ENCODE measurements around the gene NBR1. TPM values are rescaled to one million over a fixed set of nuclear protein-coding genes. Genes with fewer than 3 reads are reported as not detected.
"Not testable (repeated sequence)": the region's sequence is repeated elsewhere in the genome, so short reads cannot be mapped to it uniquely, and the experiment has no call there.

The NBR1 gene
- total RNA-seq, 2 donors from 2014 or later, result 120 to 156 TPM

DNA sequence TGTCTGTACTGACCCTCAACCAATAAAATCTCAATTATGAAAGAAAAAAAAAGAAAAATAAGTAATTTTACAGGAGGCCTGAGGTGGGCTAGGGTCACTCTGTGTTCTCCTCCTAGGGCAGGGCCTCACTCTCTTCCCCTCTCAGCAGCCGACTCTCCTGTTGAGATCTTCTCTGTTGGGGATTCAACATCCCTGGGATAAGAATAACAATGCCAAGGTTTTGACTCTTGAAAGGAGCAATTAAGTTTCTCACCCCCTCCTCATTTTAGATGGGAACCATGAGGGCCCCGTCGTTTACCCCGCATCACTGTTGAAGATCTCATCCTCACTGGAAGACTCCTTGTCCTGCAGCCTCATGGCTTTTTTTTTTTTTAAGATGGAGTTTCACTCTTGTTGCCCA, 24.4 kb upstream of the NBR1 start:
- no peaks in the 10 kb centered on the region for H3K36me3 ChIP-seq
- H3K4me1 ChIP-seq (replicated peaks), result no peaks in the 10 kb centered on the region
- intact Hi-C loops (cut with DNase I), result no loop called here
- WGBS, result 89% methylated on average over 4 of the region's 4 CpGs
- no peak overlapping the region for H3K27ac ChIP-seq
- H3K4me3 ChIP-seq, result no peak overlapping the region
- no peaks in the 10 kb centered on the region for H3K9me3 ChIP-seq
- no peak for DNase-seq (ENCODE audit: low spot score)
- TF ChIP-seq POLR2A (IDR thresholded peaks at IDR 0.05) (no peak), POLR2AphosphoS5 (IDR thresholded peaks at IDR 0.05) (no peak)
- TF ChIP-seq, protein P1, sequence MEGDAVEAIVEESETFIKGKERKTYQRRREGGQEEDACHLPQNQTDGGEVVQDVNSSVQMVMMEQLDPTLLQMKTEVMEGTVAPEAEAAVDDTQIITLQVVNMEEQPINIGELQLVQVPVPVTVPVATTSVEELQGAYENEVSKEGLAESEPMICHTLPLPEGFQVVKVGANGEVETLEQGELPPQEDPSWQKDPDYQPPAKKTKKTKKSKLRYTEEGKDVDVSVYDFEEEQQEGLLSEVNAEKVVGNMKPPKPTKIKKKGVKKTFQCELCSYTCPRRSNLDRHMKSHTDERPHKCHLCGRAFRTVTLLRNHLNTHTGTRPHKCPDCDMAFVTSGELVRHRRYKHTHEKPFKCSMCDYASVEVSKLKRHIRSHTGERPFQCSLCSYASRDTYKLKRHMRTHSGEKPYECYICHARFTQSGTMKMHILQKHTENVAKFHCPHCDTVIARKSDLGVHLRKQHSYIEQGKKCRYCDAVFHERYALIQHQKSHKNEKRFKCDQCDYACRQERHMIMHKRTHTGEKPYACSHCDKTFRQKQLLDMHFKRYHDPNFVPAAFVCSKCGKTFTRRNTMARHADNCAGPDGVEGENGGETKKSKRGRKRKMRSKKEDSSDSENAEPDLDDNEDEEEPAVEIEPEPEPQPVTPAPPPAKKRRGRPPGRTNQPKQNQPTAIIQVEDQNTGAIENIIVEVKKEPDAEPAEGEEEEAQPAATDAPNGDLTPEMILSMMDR (IDR thresholded peaks at IDR 0.05), result no peak
- no peaks in the 10 kb centered on the region for H3K27me3 ChIP-seq (replicated peaks; ENCODE audit: insufficient read depth)

DNA sequence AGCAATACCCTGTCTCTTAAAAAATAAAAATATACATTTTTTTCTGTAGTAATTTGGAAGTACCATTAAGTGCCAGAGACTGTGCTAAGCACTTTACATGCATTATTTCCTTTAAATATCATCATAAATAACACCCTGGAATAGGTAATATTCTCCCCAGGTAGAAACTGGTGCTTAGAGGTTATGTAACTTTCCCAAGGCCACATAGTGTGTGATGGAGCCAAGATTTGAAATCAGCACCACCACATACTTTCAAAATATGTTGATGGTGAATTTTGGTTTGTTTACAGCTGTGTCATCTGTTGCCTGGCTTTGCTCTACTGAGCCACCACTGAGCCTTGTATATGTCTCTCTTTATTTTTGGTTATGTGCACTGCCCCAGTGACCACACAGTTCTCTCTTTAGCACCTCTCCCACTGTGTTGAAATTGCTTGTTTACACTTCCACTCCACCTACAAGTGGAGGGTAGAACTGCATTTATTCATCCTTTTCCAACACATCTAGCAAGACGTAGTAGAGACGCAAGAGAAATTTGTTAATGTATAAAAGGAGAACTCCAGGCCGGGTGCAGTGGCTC, 19.0 kb upstream of the NBR1 start:
- H3K27ac ChIP-seq, result no peak overlapping the region
- H3K36me3 ChIP-seq, result no peaks in the 10 kb centered on the region
- no peak overlapping the region for H3K4me3 ChIP-seq
- no peaks in the 10 kb centered on the region for H3K9me3 ChIP-seq
- H3K4me1 ChIP-seq (replicated peaks), result no peaks in the 10 kb centered on the region
- TF ChIP-seq POLR2A (IDR thresholded peaks at IDR 0.05) (no peak), POLR2AphosphoS5 (IDR thresholded peaks at IDR 0.05) (no peak)
- TF ChIP-seq, protein P1 (IDR thresholded peaks at IDR 0.05), result no peak
- H3K27me3 ChIP-seq (replicated peaks; ENCODE audit: insufficient read depth), result no peaks in the 10 kb centered on the region
- 100% methylated on average over 3 of the region's 3 CpGs for WGBS
- intact Hi-C loops (cut with DNase I), result no loop called here
- no peak for DNase-seq (ENCODE audit: low spot score)

DNA sequence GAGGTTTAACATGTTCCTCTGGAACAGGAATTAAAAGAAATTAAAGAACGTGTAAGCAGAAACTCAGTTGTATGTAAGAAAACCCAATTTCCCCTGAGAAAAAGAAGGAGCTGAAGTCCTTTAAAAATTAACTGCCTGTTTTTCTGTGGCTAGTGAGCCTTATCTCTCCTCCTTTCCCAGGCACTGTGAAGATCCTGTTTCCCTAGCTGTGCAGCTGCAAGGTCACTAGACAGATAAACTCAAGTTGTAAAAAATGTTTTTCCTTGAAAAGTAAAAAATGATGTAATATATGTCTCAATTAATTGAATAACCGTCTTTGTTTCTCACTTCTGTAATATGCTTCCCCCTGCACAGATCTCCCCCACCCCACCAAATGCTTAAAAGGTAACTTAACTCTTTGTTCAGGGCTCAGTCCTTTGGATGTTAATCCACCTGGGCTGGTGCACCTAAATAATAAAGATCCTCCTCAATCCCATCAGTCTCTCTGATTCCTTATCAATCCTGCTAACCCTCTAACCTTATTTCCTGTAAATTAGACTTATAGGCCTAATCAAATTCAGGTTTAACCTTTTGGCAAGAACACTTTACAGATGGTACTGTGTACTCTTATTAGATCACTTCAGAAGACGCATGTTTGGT, 17.7 kb upstream of the NBR1 start:
- H3K36me3 ChIP-seq; H3K9me3 ChIP-seq; H3K27ac ChIP-seq; H3K4me1 ChIP-seq (replicated peaks); DNase-seq (ENCODE audit: low spot score); H3K27me3 ChIP-seq (replicated peaks; ENCODE audit: insufficient read depth); H3K4me3 ChIP-seq; intact Hi-C loops (cut with DNase I): not testable (repeated sequence)
- WGBS, result 93% methylated on average over 3 of the region's 3 CpGs

DNA sequence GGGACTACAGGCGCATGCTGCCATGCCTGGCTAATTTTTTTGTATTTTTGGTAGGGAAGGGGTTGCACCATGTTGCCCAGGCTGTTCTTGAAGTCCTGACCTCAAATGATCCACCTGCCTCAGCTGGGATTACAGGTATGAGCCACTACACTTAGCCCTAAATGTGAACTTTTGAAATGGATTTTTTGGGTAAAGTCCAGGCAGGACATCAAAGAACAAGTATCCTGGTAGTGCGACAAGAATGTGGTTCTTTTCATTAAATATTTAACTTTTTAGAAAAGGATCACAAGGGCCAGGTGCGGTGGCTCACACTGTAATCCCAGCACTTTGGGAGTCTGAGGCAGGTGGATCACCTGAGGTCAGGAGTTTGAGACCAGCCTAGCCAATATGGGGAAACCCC, 15.3 kb upstream of the NBR1 start:
- intact Hi-C loops (cut with DNase I), result no loop called here
- Histone ChIP-seq H3K36me3 (no peaks in the 10 kb centered on the region), H3K4me3 (no peak overlapping the region), H3K27ac (no peak overlapping the region), H3K9me3 (no peaks in the 10 kb centered on the region), H3K27me3 (replicated peaks; ENCODE audit: insufficient read depth) (no peaks in the 10 kb centered on the region), H3K4me1 (replicated peaks) (no peaks in the 10 kb centered on the region)
- TF ChIP-seq, protein P1 (IDR thresholded peaks at IDR 0.05), result no peak
- no peak for TF ChIP-seq POLR2A (IDR thresholded peaks at IDR 0.05)
- TF ChIP-seq POLR2AphosphoS5 (IDR thresholded peaks at IDR 0.05), result no peak
- DNase-seq (ENCODE audit: low spot score), result no peak
- 81% methylated on average over 3 of the region's 3 CpGs for WGBS

DNA sequence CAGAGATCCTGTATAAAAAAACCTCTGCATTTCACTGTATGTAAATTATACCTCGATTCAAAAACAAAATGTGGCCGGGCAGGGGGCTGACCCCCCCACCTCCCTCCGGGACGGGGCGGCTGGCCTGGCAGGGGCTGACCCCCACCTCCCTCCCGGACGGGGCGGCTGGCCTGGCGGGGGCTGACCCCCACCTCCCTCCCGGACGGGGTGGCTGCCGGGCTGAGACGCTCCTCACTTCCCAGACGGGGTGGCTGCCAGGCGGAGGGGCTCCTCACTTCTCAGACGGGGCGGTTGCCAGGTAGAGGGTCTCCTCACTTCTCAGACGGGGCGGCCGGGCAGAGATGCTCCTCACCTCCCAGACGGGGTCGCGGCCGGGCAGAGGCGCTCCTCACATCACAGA, 11.8 kb upstream of the NBR1 start:
- intact Hi-C loops (cut with DNase I); H3K4me1 ChIP-seq (replicated peaks); H3K9me3 ChIP-seq; H3K27ac ChIP-seq; DNase-seq (ENCODE audit: low spot score); H3K4me3 ChIP-seq; H3K27me3 ChIP-seq (replicated peaks; ENCODE audit: insufficient read depth); H3K36me3 ChIP-seq: not testable (repeated sequence)
- WGBS, result 93% methylated on average over 17 of the region's 25 CpGs

DNA sequence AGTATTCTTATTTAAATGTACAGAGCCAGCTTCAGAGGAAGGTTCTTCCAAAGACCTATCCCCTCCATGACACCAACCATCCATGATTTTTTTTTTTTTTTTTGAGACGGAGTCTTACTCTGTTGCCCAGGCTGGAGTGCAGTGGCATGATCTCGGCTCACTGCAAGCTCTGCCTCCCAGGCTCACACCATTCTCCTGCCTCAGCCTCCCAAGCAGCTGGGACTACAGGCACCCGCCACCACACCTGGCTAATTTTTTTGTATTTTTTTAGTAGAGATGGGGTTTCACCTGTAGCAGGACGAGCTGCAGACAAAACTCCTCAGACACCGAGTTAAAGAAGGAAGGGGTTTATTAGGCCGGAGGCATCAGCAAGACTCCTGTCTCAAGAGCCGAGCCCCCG, 11.1 kb upstream of the NBR1 start:
- H3K27me3 ChIP-seq (replicated peaks; ENCODE audit: insufficient read depth); intact Hi-C loops (cut with DNase I); DNase-seq (ENCODE audit: low spot score); H3K27ac ChIP-seq; H3K4me1 ChIP-seq (replicated peaks); H3K9me3 ChIP-seq; H3K4me3 ChIP-seq; H3K36me3 ChIP-seq: not testable (repeated sequence)
- 95% methylated on average over 8 of the region's 8 CpGs for WGBS

DNA sequence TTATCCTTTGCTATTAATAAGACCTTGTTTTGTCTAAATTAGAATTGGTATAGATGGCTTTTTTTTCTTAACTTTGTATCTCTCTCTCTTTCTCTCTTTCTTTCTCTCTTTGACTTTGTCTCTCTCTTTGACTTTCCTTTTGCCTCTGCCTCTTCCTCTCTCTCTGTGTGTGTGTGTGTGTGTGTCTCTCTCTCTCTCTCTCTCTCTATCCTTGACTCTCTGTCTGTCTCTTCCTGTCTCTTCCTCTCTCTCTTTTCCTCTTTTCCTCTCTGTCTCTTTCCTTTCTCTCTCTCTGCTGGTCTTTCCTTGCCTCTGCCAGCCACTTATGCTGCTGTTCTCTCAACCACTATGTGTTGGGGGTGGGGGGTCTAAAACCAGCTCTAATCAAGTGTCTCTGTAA, 5.0 kb upstream of the NBR1 start:
- H3K27me3 ChIP-seq (replicated peaks; ENCODE audit: insufficient read depth); H3K27ac ChIP-seq; H3K36me3 ChIP-seq; DNase-seq (ENCODE audit: low spot score); intact Hi-C loops (cut with DNase I); H3K4me1 ChIP-seq (replicated peaks); H3K4me3 ChIP-seq; H3K9me3 ChIP-seq: not testable (repeated sequence)
